Stimulated activated CD4-positive, alpha-beta T cell treated with anti-CD3 and anti-CD28 coated beads, TNF-alpha, amount 100 ng/mL, for 4 hours (primary cell): ENCODE measurements around the gene MOCS1.

Experiments used
- DNase-seq, 3 experiments: peaks; one replicate each; pipeline ENCODE4 v3.0.0-alpha.2; 2020; ENCODE audit warnings: low read depth in 3 of 3

MOCS1 gene

DNA sequence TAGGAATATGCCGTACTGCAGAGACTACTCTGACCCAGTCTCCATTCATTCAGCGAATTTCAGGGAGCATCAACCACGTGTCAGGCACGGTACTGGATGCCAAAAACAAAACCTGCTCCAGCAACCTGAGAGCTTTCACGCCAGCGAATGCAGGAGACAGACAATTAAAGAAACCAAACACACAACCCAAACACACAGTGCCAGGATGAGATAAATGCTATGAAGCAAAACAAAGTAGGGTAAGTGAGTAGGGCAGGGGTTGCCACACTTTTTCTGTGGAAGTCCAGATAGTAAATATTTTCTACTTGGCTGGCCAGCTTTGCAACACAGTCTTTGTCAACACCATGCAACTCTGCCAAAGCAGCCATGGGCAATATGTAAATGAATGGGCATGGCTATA is 10.0 kb downstream of the MOCS1 start:
- no peak for DNase-seq

DNA sequence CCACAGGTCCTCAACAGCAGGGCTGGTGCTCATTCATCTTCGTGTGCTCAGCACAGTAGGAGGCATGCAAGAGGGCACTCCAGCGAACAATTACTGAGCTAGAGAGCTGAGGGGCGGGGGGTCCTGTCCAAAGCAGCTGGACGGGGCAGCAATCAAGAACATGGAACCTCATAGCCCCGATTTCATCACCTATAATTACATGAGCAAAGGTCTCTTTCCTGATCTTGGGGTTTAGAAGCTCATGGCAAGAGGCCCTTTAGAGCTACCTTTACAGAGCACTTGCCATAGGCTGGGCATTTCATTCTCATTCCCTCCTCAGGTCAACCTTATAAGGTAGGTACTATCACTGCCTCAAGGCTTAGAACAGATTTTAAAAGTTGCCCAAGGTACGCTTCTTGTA is 10.4 kb downstream of the MOCS1 start:
- DNase-seq: no peak

DNA sequence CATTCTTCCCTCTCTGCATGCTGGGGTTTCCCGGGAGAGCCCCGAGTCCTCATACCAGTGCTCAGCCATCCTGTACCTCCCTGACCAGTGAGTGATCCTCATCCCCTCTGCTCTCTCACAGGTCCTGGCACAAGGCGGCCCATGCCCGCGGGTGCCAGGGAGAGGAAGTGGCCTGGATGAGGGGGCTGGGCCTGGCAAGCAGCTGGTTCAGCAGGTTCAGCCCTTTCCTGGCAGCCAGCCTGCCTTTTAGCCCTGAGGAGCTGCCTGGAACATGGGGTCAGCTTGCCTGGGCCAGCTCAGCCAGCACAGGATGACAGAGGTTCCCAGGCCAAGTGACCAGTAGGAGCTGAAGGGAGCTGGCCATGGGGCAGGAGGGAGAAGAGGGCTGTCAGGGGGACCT is 10.9 kb downstream of the MOCS1 start:
- no peak for DNase-seq

DNA sequence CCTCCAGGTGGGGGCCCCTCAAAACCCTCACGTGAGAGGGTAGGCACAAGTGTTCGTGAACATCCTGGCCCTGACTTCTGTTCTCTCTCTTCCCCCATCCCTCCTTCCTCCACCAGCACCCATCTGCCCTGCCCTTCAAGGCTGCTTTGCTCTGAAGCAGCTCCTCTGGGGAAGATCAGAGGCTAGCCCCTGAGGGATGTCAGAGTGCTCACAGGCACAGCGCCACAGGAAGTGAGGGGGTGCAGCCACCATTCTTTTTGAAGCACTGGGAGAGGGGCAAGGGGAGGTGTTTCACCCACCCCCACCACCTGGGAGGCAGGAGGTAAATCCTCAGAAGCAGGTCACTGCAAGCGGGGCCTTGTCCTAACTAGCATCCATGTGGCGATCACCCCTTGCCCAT is 11.4 kb downstream of the MOCS1 start:
- no peak for DNase-seq

DNA sequence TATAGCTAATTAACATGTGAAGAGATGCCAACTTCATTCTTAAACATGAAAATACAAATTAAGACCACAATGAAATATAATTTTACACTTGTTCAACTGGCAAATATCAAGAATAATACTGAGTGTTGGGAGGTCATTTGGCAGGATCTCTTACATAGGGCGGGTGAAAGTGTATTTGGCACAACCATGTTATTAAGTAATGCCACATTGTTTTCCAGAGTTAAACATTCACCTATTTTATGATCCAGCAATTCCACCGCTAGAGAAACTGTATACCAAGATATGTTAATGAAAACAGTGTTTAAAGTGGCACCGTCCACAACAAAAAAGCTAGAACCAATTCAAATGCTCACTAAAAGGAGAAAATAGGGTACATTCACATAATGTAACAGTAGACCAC is 14.1 kb downstream of the MOCS1 start:
- no peak for DNase-seq

DNA sequence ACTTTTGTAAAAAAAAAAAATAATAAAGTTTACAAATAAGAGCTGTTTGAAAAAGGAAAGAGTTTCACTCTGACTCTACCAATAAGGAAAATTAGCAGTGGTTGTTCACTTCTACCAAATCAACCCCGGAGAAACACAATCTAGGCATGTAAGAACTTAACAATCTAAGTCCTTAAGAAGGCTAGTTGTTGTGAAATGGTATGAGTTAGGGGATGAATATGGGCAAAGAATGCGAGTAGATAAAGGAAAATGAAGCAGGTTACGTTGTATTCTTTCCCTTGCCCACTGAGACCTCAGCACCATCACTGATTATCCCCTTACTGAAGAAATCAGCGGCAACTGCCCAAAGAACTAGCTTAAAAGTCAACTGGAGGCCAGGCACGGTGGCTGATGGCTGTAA is 15.4 kb downstream of the MOCS1 start:
- no peak for DNase-seq

DNA sequence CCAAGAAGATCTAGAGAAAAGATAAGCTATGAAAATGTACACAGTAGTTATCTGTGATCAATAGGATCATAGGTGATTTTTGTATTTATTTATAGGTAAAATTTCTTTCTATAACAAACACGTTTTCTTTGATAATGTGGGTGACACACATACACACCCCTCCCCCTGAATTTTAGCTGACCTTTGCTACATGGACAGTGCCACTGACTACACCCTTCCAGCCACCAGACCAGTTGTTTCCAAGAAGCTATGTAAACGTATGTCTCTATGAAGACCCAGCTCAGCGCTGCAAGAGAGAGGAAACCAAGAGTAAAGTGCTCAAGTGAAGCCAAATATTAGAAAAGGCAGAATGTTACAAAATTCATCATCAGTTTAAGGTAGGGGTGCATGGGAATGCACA is 16.3 kb downstream of the MOCS1 start:
- no peak for DNase-seq

DNA sequence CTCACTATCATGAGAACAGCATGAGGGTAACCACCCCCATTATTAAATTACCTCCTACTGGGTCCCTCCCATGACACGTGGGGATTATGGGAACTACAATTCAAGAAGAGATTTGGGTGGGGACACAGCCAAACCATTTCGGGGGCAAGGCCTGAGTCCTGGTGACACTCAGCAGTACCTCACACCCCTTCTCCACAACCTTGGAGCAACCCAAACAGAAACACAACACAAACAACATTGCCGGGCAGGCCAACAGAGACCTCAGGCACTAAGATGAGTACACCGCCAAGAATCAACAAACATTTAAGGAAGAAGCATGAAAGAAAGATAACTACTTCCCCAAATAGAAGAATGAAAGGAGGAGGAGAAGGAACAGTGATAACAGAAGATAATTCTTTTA is 16.9 kb downstream of the MOCS1 start:
- DNase-seq: no peak

DNA sequence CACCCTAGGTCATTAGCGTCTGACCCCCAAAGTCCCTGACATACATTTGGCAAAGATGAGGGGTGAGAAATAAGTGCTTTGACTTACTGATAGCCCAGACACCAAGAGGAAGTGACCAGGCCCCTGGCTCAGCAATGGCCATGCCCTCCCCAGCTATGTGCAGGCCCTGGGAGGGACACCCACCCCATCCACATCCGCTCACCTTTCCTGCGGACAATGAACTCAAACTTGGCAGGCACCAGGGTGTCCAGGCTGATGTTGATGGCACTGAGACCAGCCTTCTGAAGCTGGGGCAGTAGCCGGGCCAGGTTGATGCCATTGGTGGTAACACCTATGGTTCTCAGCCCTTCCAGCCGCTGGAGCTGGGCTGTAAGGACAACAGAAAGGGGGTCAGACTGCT is 18.4 kb downstream of the MOCS1 start:
- DNase-seq: no peak

DNA sequence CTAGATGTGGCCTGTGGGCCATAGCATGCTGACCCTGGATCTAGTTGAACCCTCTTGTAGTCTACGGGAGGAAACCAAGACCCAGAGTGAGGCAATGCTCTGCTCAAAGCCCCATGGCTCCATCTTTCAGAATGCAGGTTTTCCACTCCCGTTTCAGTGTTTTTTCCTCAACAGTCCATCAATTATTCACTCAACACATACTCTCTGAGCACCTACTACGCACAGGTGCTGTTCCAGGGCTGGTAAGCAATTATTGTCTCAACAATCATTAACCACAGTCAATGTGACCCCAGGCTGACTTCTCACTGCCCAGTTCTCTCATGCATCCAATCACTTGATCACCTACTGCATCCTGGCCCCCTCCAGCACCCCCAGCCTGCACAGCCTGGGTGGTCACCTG is 20.0 kb downstream of the MOCS1 start:
- DNase-seq: no peak

DNA sequence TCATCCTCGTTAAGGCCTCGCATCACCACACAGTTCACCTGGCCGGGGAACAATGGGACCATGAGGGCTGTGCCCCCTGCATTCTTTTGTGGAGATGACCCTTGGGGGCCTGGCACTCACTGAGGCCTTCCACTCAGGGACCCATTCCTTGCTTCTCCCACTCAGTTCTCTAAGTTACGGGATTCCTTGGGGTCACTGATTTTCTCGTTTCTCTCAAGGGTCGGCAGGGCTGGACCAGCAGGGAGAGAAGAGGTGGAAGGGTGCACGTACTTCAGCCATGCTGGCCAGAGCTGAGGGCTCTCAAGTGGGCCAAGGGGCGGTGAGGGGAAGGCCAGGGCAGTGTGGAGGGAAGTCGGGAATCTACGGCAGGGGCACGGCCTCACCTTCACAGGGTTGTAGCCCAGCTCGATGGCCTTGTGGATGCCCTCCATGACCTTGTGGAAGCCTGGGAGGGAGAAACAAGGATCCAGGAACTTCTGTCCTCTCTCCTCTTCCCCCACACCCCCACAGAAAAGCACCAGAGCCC is 20.8 kb downstream of the MOCS1 start:
- no peak for DNase-seq

DNA sequence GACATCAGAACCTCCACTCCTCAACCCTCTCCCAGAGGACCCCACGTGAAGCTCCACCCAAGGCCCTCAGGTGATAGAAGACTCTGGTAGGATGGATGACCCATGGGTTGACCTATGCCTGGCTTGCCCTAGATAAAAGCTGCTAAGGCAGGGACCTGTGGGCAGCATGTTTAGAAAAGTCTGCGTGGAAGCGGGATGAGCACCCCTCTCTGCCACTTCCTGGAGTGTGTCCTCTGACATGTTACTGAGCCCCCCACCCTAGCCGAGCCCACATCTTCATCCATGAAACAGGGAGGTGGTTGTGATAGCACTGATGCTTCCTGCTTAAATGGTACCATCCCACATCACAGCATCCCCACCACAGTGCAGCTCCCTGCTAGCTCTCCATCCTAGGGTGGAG is 21.8 kb downstream of the MOCS1 start:
- no peak for DNase-seq

DNA sequence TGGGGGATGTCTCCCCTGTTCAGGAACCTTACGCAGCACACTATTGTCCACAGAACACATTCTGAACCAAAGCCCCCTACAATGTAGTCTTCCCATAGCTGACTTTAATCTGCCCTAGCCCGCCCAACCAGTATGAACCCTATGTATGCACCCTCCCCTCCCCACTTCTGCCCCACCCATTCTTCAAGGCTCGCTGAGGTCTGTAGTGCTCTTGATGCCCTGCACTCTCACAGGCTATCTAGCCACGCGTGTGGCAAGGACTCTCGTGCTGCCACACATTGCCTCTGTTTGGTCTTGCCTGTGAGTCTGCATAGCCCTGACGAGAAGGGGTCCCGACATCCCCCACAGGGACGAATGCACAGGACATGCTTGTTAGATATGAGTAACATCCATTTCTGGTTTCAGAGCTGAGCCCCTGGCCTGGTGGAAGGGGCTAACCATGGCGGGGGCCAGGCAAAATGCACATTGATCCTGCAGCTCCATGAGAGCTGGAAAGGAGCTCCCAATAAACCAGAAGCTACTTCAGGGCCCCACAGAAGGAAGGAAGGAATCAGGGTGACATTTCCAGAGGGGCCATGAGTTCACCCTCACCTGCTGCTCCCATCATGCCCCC is 22.6 kb downstream of the MOCS1 start:
- DNase-seq: no peak

DNA sequence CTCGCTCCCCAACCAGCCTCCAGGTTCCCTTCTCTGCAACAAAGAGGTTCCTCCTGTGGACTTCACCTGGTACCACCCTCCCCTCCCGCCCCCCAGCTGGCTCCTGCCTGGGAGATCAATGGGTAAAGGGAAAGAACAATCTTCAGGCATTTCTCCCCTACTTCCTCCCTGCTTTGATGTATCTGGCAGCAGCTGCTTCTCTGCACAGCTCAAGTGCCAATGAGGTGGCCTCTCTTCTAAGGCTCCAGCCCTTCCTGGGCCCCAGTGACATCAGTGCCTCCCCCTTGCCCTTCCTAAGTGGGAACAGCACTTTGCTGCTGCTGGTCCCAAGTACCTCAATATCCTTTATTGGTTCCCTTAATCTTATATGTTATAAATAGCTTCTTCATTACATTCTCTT is 23.5 kb downstream of the MOCS1 start:
- no peak for DNase-seq

DNA sequence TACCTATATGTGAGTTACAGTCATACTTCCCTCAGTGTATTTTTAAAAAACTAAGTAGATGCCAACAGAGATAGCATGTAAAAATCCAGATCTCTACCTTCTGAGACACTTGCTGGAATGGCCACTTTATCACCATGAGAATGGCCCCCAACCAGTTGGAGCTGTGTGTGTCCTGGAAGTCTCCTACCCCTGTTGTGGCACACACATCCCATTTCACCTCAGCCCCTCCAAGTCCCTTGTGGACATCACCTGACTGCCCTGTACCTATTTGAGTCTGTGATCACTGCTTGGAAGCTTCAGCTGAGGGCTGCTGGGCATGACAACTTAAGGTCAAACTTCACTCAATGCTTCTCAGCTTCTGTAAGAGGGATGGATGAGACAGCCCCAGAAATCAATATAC is 24.1 kb downstream of the MOCS1 start:
- DNase-seq: no peak

DNA sequence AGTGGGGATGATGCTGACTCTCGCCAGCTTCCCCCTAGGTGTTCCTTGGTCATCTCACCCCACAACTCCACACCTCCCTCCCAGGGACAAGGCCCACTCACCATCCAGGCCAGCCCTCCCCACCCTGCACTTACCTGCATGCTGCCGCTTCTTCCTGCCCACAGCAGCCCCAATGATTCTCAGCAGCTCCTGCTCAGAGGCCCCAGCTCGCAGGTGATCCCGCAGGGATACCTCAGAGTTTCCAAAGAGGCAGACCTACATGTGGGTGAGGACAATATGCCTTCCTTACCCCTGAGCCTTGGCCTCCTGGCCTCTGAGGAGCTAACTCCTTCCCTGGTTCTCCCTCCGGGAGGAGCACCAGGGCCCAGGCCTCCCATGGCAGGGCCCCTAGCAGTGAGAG is 24.6 kb downstream of the MOCS1 start:
- no peak for DNase-seq

DNA sequence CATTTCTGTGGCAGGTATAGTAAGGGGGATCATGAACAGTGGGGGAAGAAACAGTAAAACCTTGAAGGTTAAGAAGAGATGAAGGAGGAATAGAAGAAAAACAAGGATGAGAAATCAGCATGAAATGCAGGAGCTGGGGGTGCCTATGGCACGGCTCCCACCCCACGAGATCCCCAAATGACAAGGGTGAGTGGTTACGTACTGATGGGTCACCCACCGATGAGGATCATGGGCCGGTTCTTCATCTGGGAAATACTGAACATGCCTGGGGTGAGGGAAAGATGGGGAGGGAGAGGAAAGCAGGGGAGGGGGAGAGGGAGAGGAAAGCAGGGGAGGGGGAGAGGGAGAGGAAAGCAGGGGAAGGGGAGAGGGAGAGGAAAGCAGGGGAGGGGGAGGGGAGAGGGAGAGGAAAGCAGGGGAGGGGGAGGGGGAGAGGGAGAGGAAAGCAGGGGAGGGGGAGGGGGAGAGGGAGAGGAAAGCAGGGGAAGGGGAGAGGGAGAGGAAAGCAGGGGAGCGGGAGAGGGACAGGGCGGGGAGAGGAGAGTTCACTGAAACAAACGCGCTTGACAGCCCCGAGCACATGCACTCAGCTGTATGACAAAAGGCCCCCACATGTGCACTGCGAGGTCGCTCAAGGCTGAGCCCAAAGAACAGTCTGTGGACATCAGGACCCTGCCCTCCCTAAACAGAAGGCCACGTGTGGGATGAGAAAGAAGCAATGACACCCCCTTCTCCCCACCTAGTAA is 25.3 kb downstream of the MOCS1 start:
- no peak for DNase-seq

DNA sequence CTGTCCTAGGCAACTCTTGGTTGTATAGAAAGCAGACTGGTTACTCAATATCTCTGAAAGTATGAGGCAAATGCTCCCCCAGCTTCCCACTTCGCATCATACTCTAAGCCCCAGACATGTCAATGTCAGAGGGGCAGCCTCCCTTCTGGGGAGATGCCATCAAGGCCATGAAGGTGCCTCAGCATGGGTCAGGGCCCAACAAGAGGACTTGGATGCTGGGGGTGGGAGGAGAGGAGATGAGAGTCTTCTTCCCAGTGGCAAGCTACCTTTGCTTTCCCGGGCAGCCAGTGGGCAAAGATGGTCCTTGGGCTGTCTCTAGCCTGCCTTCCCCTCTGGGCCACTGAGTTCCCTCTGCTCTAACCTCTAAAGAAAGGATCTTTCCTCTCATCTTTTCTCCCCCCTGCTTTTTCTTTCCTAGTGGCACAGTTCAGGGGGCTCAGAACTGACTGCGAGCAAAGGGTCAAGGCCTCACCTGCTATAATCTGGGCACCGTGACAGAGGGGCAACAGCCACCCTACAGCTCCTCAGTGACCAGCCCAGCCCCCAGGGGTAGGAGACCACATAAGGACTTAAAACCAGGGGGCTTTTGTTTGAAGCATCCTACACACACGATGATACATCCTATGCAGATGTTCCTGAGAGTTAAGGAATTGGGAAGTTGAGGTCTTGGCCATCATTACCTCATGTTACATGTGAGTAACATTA is 26.2 kb downstream of the MOCS1 start:
- no peak for DNase-seq

DNA sequence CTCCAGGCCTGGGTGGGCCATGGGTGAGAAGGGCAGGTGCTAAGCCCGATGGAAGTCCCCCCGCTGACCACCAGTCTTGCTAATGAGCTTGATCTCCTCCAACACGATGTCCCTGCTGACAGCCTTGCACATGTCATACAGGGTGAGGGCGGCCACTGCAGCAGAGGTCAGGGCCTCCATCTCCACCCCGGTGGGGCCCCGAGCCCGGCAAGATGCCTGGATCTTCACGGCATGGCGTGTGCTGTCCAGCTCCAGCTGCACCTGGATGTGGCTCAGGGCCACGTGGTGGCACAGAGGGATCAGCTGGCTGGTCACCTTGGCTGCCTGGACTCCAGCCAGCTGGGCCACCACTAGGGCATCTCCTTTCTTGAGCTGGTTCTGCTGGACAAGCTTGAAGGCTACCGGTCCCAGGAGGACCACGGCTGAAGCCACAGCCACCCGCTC is 27.9 kb downstream of the MOCS1 start:
- DNase-seq: no peak

DNA sequence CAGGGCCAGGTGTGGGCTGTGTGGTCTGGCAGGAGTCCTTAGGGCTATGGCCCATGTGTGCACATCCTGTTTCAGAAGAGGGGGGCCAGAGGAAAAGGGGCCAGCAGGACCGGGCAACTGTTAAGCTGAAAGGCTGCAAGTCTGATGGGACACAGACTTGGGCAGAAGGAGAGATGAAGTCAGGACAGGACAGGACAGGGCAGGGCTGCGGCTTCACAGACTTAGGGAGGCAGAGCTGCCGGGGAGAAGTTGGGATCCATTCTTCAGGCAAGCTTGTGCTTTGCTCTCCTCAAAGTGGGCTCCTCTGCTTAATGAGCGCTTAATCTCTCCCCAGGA is 28.7 kb downstream of the MOCS1 start:
- DNase-seq: no peak

DNA sequence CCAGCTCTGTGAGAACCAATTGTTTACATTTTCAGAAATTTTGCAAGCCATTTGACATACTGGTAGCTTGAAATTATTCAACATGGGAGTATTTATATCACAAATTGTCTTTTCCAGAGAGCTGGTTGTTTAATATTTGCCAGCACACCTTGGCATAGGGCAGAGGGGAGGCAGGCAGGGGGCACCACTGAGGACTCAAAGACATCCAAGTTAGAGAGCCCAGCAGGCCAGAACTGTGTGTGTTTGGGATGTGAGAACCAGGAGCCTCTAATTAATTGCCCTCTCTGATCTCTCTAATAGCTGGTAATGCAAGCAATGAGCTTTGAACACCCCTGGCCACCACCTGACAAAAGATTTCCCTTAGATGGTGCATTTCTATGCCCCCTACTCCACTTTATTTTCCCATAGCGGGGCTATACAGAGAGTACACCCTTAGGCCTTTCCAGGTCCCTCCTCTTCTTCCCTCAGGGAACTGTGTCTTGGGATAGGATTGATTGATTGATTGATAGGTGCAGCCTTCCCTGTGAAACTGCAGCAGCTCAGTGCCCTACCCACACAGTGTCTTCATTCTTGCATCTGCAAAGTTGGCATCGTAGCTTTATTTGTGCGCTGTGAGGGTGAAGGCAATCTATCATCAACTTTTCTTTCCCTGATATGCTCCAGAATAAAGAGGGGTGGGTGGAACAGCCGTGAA is 29.2 kb downstream of the MOCS1 start:
- DNase-seq: no peak

DNA sequence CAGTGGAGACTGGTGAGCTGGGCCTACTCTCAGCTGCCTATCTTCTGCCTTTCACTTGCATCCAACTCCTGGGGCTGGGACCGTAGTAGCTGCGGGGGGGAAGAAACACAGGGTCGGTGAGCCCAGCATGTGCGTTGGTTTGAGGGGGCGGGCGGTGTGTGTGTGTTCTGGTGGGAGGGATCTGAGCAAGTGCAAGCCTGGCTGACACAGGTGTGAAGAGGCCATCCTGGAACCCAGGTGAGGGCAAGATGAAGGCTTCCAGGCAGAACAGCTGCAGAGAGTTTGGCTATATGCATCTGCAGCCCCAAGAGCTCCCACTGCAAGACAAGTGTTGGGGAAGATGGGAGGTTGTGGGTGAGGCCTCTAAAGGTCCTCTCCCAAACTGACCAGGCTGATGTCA is 30.6 kb downstream of the MOCS1 start:
- no peak for DNase-seq
